CD4-positive, alpha-beta memory T cell (primary cell): Measurements from ENCODE around the gene CDCP1. TPM values are rescaled to one million over a fixed set of nuclear protein-coding genes. Genes with fewer than 3 reads are reported as not detected.
A peak's percentile ranks its signal among the peaks of the same experiment; 100 is the strongest.
"Not testable (repeated sequence)": the region's sequence is repeated elsewhere in the genome, so short reads cannot be mapped to it uniquely, and the experiment has no call there.

Experiments
- CTCF ChIA-PET: fragments of 350-600 bp; sonication (Branson Sonifier 250); formaldehyde crosslinking; loops from one replicate; lab custom pipeline; 2021; ENCODE audit warnings: inconsistent platforms; ENCODE audit not compliant: partially characterized antibody; lab: Charles Lee
- POLR2A ChIA-PET: fragments of 350-600 bp; sonication (Branson Sonifier 250); formaldehyde crosslinking; loops from one replicate; lab custom pipeline; 2021; ENCODE audit not compliant: partially characterized antibody; lab: Charles Lee
- DNase-seq, 5 donors: peaks; one replicate each; pipeline versions ENCODE4 v3.0.0 to v3.0.0-alpha.2; 2020 to 2022; ENCODE audit warnings: mixed read lengths in 1 of 5
- H3K27ac ChIP-seq: one replicate; pipeline ENCODE4 v1.7.0; 2013; ENCODE audit warnings: low read depth, low read length
- H3K27me3 ChIP-seq: 2 replicates; pipeline ENCODE4 v1.7.0; 2013; ENCODE audit warnings: mild to moderate bottlenecking, low read length, moderate library complexity; ENCODE audit not compliant: insufficient read depth
- H3K36me3 ChIP-seq: 2 replicates; pipeline ENCODE4 v1.7.0; 2013; ENCODE audit warnings: mild to moderate bottlenecking, low read length, moderate library complexity; ENCODE audit not compliant: insufficient read depth
- H3K4me1 ChIP-seq: 2 replicates; pipeline ENCODE4 v1.7.0; 2013; ENCODE audit warnings: mild to moderate bottlenecking, low read length, moderate library complexity; ENCODE audit not compliant: insufficient read depth
- H3K4me3 ChIP-seq, 2 donors: one replicate each; pipeline ENCODE4 v1.7.0; 2013; ENCODE audit warnings: low read length in 2 of 2, mild to moderate bottlenecking in 1 of 2
- H3K9me3 ChIP-seq, 2 donors: one replicate each; pipeline ENCODE4 v1.7.0; 2013; ENCODE audit warnings: low read length in 2 of 2, control low read depth in 1 of 2; ENCODE audit not compliant: control insufficient read depth in 1 of 2
- H3K27ac Mint-ChIP-seq, 7 donors: one replicate each; pipeline ENCODE4 v1.8.0; 2020 to 2021; ENCODE audit warnings: mixed read lengths in 7 of 7, mild to moderate bottlenecking in 6 of 7, inconsistent platforms in 3 of 7, moderate library complexity in 3 of 7
- H3K27me3 Mint-ChIP-seq, 2 donors: one replicate each; pipeline ENCODE4 v1.8.0; 2020 to 2021; ENCODE audit warnings: mixed read lengths in 2 of 2
- H3K36me3 Mint-ChIP-seq, 2 donors: one replicate each; pipeline ENCODE4 v1.8.0; 2020 to 2021; ENCODE audit warnings: mixed read lengths in 2 of 2, inconsistent platforms in 1 of 2, mild to moderate bottlenecking in 1 of 2
- H3K4me1 Mint-ChIP-seq, 4 donors: one replicate each; pipeline ENCODE4 v1.8.0; 2020 to 2021; ENCODE audit warnings: mixed read lengths in 4 of 4, mild to moderate bottlenecking in 1 of 4
- H3K4me3 Mint-ChIP-seq, 8 donors: one replicate each; pipeline ENCODE4 v1.8.0; 2020 to 2021; ENCODE audit warnings: mixed read lengths in 8 of 8, mild to moderate bottlenecking in 7 of 8, moderate library complexity in 6 of 8, inconsistent platforms in 3 of 8
- H3K9me3 Mint-ChIP-seq, 8 donors: one replicate each; pipeline ENCODE4 v1.8.0; 2020 to 2021; ENCODE audit warnings: mixed read lengths in 8 of 8, mild to moderate bottlenecking in 5 of 8, inconsistent platforms in 3 of 8, moderate library complexity in 1 of 8
- intact Hi-C: fragments of 100-400 bp; cut with micrococcal nuclease; formaldehyde crosslinking; loops from one replicate; pipeline ENCODE4 v1.15.1; 2023
- polyA plus RNA-seq, 2 donors: library from polyadenylated mRNA; unstranded; fragments of 300-500 nt; fragmentation: Illumina TruSeq; gene quantifications; one replicate each; pipeline ENCODE4 v1.2.3, GENCODE V29; 2021
- total RNA-seq, 2 experiments: library from RNA; stranded (reverse); gene quantifications; one replicate each; pipeline ENCODE4 v1.2.3, GENCODE V29; 2021

CDCP1 gene
- total and polyA plus RNA-seq, 4 experiments from 2014 or later = 0.24 to 0.60 (median 0.40) TPM

DNA sequence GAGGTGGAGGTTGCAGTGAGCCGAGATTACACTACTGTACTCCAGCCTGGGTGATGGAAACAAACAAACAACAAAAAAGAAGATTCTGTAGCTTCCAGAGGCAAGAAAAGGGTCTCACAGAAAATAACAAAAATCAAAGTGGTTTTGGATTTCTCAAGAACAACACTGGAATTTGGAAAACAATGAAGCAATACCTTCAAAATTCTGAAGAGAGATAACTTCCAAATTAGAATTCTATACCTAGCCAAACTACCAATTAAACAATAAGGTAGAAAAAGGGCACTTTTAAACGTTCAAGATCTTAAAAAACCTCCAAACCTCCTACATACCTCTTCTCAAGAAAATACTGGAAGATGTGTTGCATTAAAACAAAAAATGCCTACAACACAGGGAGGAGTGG, 4.9 kb upstream of the CDCP1 start:
- Histone ChIP-seq H3K4me1 (peaks cover 3% of the 10 kb centered on the region), H3K27me3 (peaks cover 5% of the 10 kb centered on the region), H3K4me3 (no peak overlapping the region), H3K36me3 (no peaks in the 10 kb centered on the region), H3K27ac (no peak overlapping the region), H3K9me3 (no peaks in the 10 kb centered on the region)
- CTCF ChIA-PET = no interaction called here
- peaks cover 2 to 11% (median 7%) of the 10 kb centered on the region in 4 donors for H3K4me1 Mint-ChIP-seq
- POLR2A ChIA-PET = no interaction called here
- peaks cover 2 to 20% (median 14%) of the 10 kb centered on the region in 8 donors for H3K9me3 Mint-ChIP-seq
- H3K27ac Mint-ChIP-seq = no peak overlapping the region
- intact Hi-C loops = no loop called here
- no peak overlapping the region for H3K4me3 Mint-ChIP-seq
- no peaks in the 10 kb centered on the region for H3K36me3 Mint-ChIP-seq
- no peak for DNase-seq
- H3K27me3 Mint-ChIP-seq = peaks cover 10 to 12% of the 10 kb centered on the region in 2 donors

GRCh38 chr3:45148921-45149320, 2.7 kb upstream of the CDCP1 start:
- Histone ChIP-seq H3K4me1 (peaks cover 14% of the 10 kb centered on the region), H3K36me3 (no peaks in the 10 kb centered on the region), H3K27me3 (peaks cover 13% of the 10 kb centered on the region), H3K4me3 (no peak overlapping the region), H3K27ac (no peak overlapping the region), H3K9me3 (no peaks in the 10 kb centered on the region)
- intact Hi-C loops = no loop called here
- Mint-ChIP-seq H3K9me3 (peaks cover 2 to 20% (median 14%) of the 10 kb centered on the region in 8 donors), H3K36me3 (no peaks in the 10 kb centered on the region), H3K4me3 (no peak overlapping the region), H3K4me1 (peaks cover 8 to 27% (median 12%) of the 10 kb centered on the region in 4 donors), H3K27ac (peak overlapping the region in 1 of 7 donors; percentile 4), H3K27me3 (peaks cover 21 to 26% of the 10 kb centered on the region in 2 donors)
- CTCF ChIA-PET = interaction anchor here (0.6 to 0.8 kb wide), 2 partner anchors 16 to 109 kb away, joined by 3 read pairs; no protein-coding TSS in a partner anchor
- DNase-seq = no peak
- POLR2A ChIA-PET = no interaction called here

DNA sequence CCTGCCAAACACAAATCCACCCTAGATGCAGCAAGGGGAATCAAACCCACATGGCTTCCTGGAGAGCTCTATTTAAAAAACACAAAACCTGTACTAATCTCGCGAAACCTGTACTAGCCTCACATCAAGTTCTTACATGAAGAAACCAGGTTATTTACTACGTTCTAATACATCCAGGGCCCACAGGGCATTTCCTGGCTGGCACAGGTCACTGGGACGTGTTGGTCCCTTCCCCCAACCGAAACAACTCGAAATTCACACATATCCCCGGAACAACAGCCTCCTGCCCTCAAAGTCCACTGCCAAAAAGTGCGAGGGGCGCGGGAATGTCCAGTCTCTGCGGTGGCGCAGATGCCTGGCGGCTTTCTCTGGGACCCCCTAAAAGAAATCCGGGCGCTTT, 955 bp downstream of the CDCP1 start:
- CTCF ChIA-PET = interaction anchor here (1.6 kb wide), 1 partner anchor 9 kb away, joined by 5 read pairs; no protein-coding TSS in a partner anchor
- intact Hi-C loops = no loop called here
- H3K4me1 ChIP-seq = peaks cover 14% of the 10 kb centered on the region

GRCh38 chr3:45143673-45144671, 2.2 kb downstream of the CDCP1 start:
- POLR2A ChIA-PET = no interaction called here
- H3K27me3 Mint-ChIP-seq = peaks cover 39% of the 10 kb centered on the region in 2 donors

More for the DNA sequence above, 955 bp downstream of the CDCP1 start:
- Histone ChIP-seq H3K9me3 (no peaks in the 10 kb centered on the region), H3K27me3 (peaks cover 13% of the 10 kb centered on the region), H3K4me3 (peak overlapping the region in 1 of 2 donors; percentile 28), H3K36me3 (no peaks in the 10 kb centered on the region), H3K27ac (no peak overlapping the region)
- peaks cover 0 to 5% (median 3%) of the 10 kb centered on the region in 8 donors for H3K9me3 Mint-ChIP-seq
- peaks cover 0 to 3% of the 10 kb centered on the region in 2 donors for H3K36me3 Mint-ChIP-seq
- DNase-seq = no peak
- peaks cover 8 to 32% (median 12%) of the 10 kb centered on the region in 4 donors for H3K4me1 Mint-ChIP-seq
- peak overlapping the region; percentile 29 to 75 (median 72) for H3K4me3 Mint-ChIP-seq
- peaks cover 35 to 39% of the 10 kb centered on the region in 2 donors for H3K27me3 Mint-ChIP-seq
- peak overlapping the region in 1 of 7 donors; percentile 12 for H3K27ac Mint-ChIP-seq
- POLR2A ChIA-PET = no interaction called here

GRCh38 chr3:45140770-45141155, 5.4 kb downstream of the CDCP1 start:
- Mint-ChIP-seq H3K4me1 (peaks cover 5 to 20% (median 8%) of the 10 kb centered on the region in 4 donors), H3K27me3 (peaks cover 30 to 31% of the 10 kb centered on the region in 2 donors)
- H3K9me3 Mint-ChIP-seq, DNase-seq, POLR2A ChIA-PET, H3K4me1 ChIP-seq, H3K4me3 ChIP-seq, H3K36me3 Mint-ChIP-seq, H3K9me3 ChIP-seq, H3K27ac ChIP-seq, H3K36me3 ChIP-seq, H3K4me3 Mint-ChIP-seq, H3K27me3 ChIP-seq, intact Hi-C loops, H3K27ac Mint-ChIP-seq: not testable (repeated sequence)
- CTCF ChIA-PET = interaction anchor here (0.8 kb wide), 1 partner anchor 50 kb away, joined by 3 read pairs; no protein-coding TSS in a partner anchor

More at GRCh38 chr3:45143673-45144671, 2.2 kb downstream of the CDCP1 start:
- peaks cover 13% of the 10 kb centered on the region for H3K27me3 ChIP-seq
- CTCF ChIA-PET = interaction anchor here (1.6 kb wide), 1 partner anchor 10 kb away, joined by 5 read pairs; no protein-coding TSS in a partner anchor
- Mint-ChIP-seq H3K27ac (no peak overlapping the region), H3K9me3 (peaks cover 0 to 4% (median 0%) of the 10 kb centered on the region in 8 donors), H3K4me1 (peaks cover 9 to 32% (median 13%) of the 10 kb centered on the region in 4 donors), H3K4me3 (peak overlapping the region in 6 of 8 donors; percentile 13 to 55 (median 37)), H3K36me3 (peaks cover 0 to 3% of the 10 kb centered on the region in 2 donors)
- H3K4me3 ChIP-seq = no peak overlapping the region
- no peaks in the 10 kb centered on the region for H3K9me3 ChIP-seq
- no peak for DNase-seq
- H3K27ac ChIP-seq = no peak overlapping the region
- H3K36me3 ChIP-seq = no peaks in the 10 kb centered on the region
- intact Hi-C loops = no loop called here
- H3K4me1 ChIP-seq = peaks cover 14% of the 10 kb centered on the region

- no peak overlapping the region for H3K27ac ChIP-seq
- no peak overlapping the region for H3K4me3 ChIP-seq
- intact Hi-C loops = no loop called here
- ChIA-PET POLR2A (no interaction called here), CTCF (interaction anchor here (0.8 kb wide), 1 partner anchor 50 kb away, joined by 3 read pairs; no protein-coding TSS in a partner anchor)
- Mint-ChIP-seq H3K27me3 (peaks cover 26 to 30% of the 10 kb centered on the region in 2 donors), H3K9me3 (peaks cover 0 to 4% (median 0%) of the 10 kb centered on the region in 8 donors), H3K36me3 (peaks cover 0 to 3% of the 10 kb centered on the region in 2 donors), H3K27ac (no peak overlapping the region), H3K4me3 (no peak overlapping the region), H3K4me1 (peaks cover 3 to 17% (median 5%) of the 10 kb centered on the region in 4 donors)
- H3K4me1 ChIP-seq = peaks cover 2% of the 10 kb centered on the region
- no peak for DNase-seq
- no peaks in the 10 kb centered on the region for H3K9me3 ChIP-seq
- H3K27me3 ChIP-seq = peaks cover 3% of the 10 kb centered on the region
- no peaks in the 10 kb centered on the region for H3K36me3 ChIP-seq
Measured at GRCh38 chr3:45140141-45140769, 5.9 kb downstream of the CDCP1 start.
